Astrocyte (in vitro differentiated cells and primary cell): ENCODE measurements around the gene DNAJB12. TPM values are rescaled to one million over a fixed set of nuclear protein-coding genes. Genes with fewer than 3 reads are reported as not detected.
"Not testable (repeated sequence)": the region's sequence is repeated elsewhere in the genome, so short reads cannot be mapped to it uniquely, and the experiment has no call there.

ENCODE experiments used
- DNase-seq: peaks from one replicate; pipeline ENCODE4 v3.0.0-alpha.2; 2010; ENCODE audit warnings: low read depth
- FAIRE-seq: peaks from 2 replicates; lab custom pipeline; 2011; peaks lifted over from hg19 to GRCh38; lab: Jason Lieb, UNC
- H2AFZ ChIP-seq: 2 replicates; pipeline ENCODE4 v1.6.0; 2012; ENCODE audit warnings: low read depth, low read length, inconsistent platforms
- H3K27ac ChIP-seq: 2 replicates; pipeline ENCODE4 v1.5.1; 2011; ENCODE audit warnings: low read depth, low read length, inconsistent platforms
- H3K27me3 ChIP-seq: 2 replicates; pipeline ENCODE4 v1.6.0; 2011; ENCODE audit warnings: low read length, inconsistent platforms; ENCODE audit not compliant: insufficient read depth
- H3K36me3 ChIP-seq: 2 replicates; pipeline ENCODE4 v1.5.1; 2011; ENCODE audit warnings: low read length, inconsistent platforms; ENCODE audit not compliant: insufficient read depth
- H3K4me1 ChIP-seq: 2 replicates; pipeline ENCODE4 v1.5.1; 2011; ENCODE audit warnings: low read length, inconsistent platforms; ENCODE audit not compliant: insufficient read depth
- H3K4me2 ChIP-seq: 2 replicates; pipeline ENCODE4 v1.6.0; 2012; ENCODE audit warnings: low read length, inconsistent platforms
- H3K4me3 ChIP-seq: 2 replicates; pipeline ENCODE4 v1.5.1; 2011; ENCODE audit warnings: low read depth, mild to moderate bottlenecking, low read length, inconsistent platforms; ENCODE audit not compliant: insufficient read depth
- H3K79me2 ChIP-seq: 2 replicates; pipeline ENCODE4 v1.6.0; 2012; ENCODE audit warnings: mild to moderate bottlenecking, low read length, inconsistent platforms; ENCODE audit not compliant: insufficient read depth
- H3K9ac ChIP-seq: 2 replicates; pipeline ENCODE4 v1.6.0; 2012; ENCODE audit warnings: mild to moderate bottlenecking, low read length, inconsistent platforms
- H3K9me3 ChIP-seq: 2 replicates; pipeline ENCODE4 v1.5.1; 2012; ENCODE audit warnings: low read depth, mild to moderate bottlenecking, low read length, inconsistent platforms; ENCODE audit not compliant: insufficient read depth
- H4K20me1 ChIP-seq: 2 replicates; pipeline ENCODE4 v1.6.0; 2012; ENCODE audit warnings: low read length, inconsistent platforms; ENCODE audit not compliant: insufficient read depth
- H3K27ac Mint-ChIP-seq: one replicate; pipeline ENCODE4 v1.8.0; 2021; ENCODE audit warnings: mild to moderate bottlenecking, mixed read lengths; ENCODE audit not compliant: unreplicated experiment
- H3K27me3 Mint-ChIP-seq: one replicate; pipeline ENCODE4 v1.8.0; 2021; ENCODE audit warnings: low read depth, mixed read lengths; ENCODE audit not compliant: unreplicated experiment
- H3K36me3 Mint-ChIP-seq: one replicate; pipeline ENCODE4 v1.8.0; 2021; ENCODE audit warnings: low read depth, mixed read lengths; ENCODE audit not compliant: unreplicated experiment
- H3K4me1 Mint-ChIP-seq: one replicate; pipeline ENCODE4 v1.8.0; 2021; ENCODE audit warnings: low read depth, mixed read lengths; ENCODE audit not compliant: unreplicated experiment
- H3K4me3 Mint-ChIP-seq: one replicate; pipeline ENCODE4 v1.8.0; 2021; ENCODE audit warnings: mild to moderate bottlenecking, moderate library complexity, mixed read lengths; ENCODE audit not compliant: unreplicated experiment
- H3K9me3 Mint-ChIP-seq: one replicate; pipeline ENCODE4 v1.8.0; 2021; ENCODE audit warnings: mild to moderate bottlenecking, mixed read lengths; ENCODE audit not compliant: unreplicated experiment
- EZH2 ChIP-seq: IDR thresholded peaks from 2 replicates; pipeline ENCODE4 v1.6.1; 2012; ENCODE audit warnings: mild to moderate bottlenecking, low read length, inconsistent platforms; ENCODE audit not compliant: insufficient read depth
- total RNA-seq: library from RNA; stranded (reverse); gene quantifications from 2 replicates; pipeline ENCODE4 v1.2.1, GENCODE V29; 2021
- TF ChIP-seq, protein P1 (sequence below): IDR thresholded peaks from 2 replicates; pipeline ENCODE4 v1.5.1; 2011; ENCODE audit warnings: low read depth, mild to moderate bottlenecking, inconsistent platforms, low read length, moderate library complexity; ENCODE audit not compliant: insufficient read depth

The DNAJB12 gene
- total RNA-seq, 1 donor from 2014 or later: 24.3 TPM

GRCh38 chr10:72388062-72388461 lies 33.3 kb upstream of the DNAJB12 start:
- no peak for FAIRE-seq
- no peak for DNase-seq
- Mint-ChIP-seq H3K4me3 (no peak overlapping the region), H3K9me3 (peaks cover 2% of the 10 kb centered on the region), H3K27me3 (no peaks in the 10 kb centered on the region), H3K27ac (no peak overlapping the region), H3K4me1 (peaks cover 3% of the 10 kb centered on the region), H3K36me3 (peaks cover 4% of the 10 kb centered on the region)
- Histone ChIP-seq H4K20me1 (no peaks in the 10 kb centered on the region), H3K36me3 (no peaks in the 10 kb centered on the region), H2AFZ (no peak overlapping the region), H3K4me2 (no peak overlapping the region), H3K9ac (no peak overlapping the region), H3K4me1 (no peaks in the 10 kb centered on the region), H3K4me3 (no peak overlapping the region), H3K27me3 (no peaks in the 10 kb centered on the region), H3K79me2 (no peaks in the 10 kb centered on the region), H3K9me3 (no peaks in the 10 kb centered on the region), H3K27ac (no peak overlapping the region)
- TF ChIP-seq EZH2: no peak
- TF ChIP-seq, protein P1, sequence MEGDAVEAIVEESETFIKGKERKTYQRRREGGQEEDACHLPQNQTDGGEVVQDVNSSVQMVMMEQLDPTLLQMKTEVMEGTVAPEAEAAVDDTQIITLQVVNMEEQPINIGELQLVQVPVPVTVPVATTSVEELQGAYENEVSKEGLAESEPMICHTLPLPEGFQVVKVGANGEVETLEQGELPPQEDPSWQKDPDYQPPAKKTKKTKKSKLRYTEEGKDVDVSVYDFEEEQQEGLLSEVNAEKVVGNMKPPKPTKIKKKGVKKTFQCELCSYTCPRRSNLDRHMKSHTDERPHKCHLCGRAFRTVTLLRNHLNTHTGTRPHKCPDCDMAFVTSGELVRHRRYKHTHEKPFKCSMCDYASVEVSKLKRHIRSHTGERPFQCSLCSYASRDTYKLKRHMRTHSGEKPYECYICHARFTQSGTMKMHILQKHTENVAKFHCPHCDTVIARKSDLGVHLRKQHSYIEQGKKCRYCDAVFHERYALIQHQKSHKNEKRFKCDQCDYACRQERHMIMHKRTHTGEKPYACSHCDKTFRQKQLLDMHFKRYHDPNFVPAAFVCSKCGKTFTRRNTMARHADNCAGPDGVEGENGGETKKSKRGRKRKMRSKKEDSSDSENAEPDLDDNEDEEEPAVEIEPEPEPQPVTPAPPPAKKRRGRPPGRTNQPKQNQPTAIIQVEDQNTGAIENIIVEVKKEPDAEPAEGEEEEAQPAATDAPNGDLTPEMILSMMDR: no peak

GRCh38 chr10:72386916-72387586 lies 32.3 kb upstream of the DNAJB12 start:
- Histone ChIP-seq H4K20me1 (no peaks in the 10 kb centered on the region), H3K9me3 (no peaks in the 10 kb centered on the region), H3K27me3 (no peaks in the 10 kb centered on the region), H3K79me2 (no peaks in the 10 kb centered on the region), H2AFZ (no peak overlapping the region), H3K4me1 (no peaks in the 10 kb centered on the region), H3K4me3 (no peak overlapping the region), H3K4me2 (no peak overlapping the region), H3K27ac (no peak overlapping the region), H3K36me3 (no peaks in the 10 kb centered on the region), H3K9ac (no peak overlapping the region)
- Mint-ChIP-seq H3K27ac (no peak overlapping the region), H3K9me3 (no peaks in the 10 kb centered on the region), H3K4me3 (no peak overlapping the region), H3K27me3 (no peaks in the 10 kb centered on the region), H3K36me3 (no peaks in the 10 kb centered on the region), H3K4me1 (peaks cover 3% of the 10 kb centered on the region)
- DNase-seq: no peak
- peak; percentile 26 for FAIRE-seq
- no peak for TF ChIP-seq EZH2
- TF ChIP-seq, protein P1: no peak

- Mint-ChIP-seq H3K4me3 (no peak overlapping the region), H3K27me3 (no peaks in the 10 kb centered on the region), H3K9me3 (no peaks in the 10 kb centered on the region), H3K4me1 (peaks cover 3% of the 10 kb centered on the region), H3K27ac (no peak overlapping the region), H3K36me3 (no peaks in the 10 kb centered on the region)
- no peak overlapping the region for H3K4me2 ChIP-seq
- no peaks in the 10 kb centered on the region for H3K4me1 ChIP-seq
- no peaks in the 10 kb centered on the region for H4K20me1 ChIP-seq
- H3K27me3 ChIP-seq: no peaks in the 10 kb centered on the region
- TF ChIP-seq, protein P1: no peak
- no peak for TF ChIP-seq EZH2
- H3K36me3 ChIP-seq: no peaks in the 10 kb centered on the region
- DNase-seq (no peak), FAIRE-seq (no peak)
- no peak overlapping the region for H3K9ac ChIP-seq
- H3K4me3 ChIP-seq: no peak overlapping the region
- no peak overlapping the region for H3K27ac ChIP-seq
- no peaks in the 10 kb centered on the region for H3K79me2 ChIP-seq
- H2AFZ ChIP-seq: no peak overlapping the region
- H3K9me3 ChIP-seq: no peaks in the 10 kb centered on the region
Measured at GRCh38 chr10:72385724-72386123, 31.0 kb upstream of the DNAJB12 start.

GRCh38 chr10:72384982-72385381 lies 30.3 kb upstream of the DNAJB12 start:
- H3K27me3 Mint-ChIP-seq, H3K27ac Mint-ChIP-seq, H3K4me1 Mint-ChIP-seq, H3K36me3 ChIP-seq, H3K4me1 ChIP-seq, H3K36me3 Mint-ChIP-seq, H3K4me3 Mint-ChIP-seq, H3K79me2 ChIP-seq, H3K4me2 ChIP-seq, H2AFZ ChIP-seq, H3K9me3 ChIP-seq, H3K27ac ChIP-seq, H3K27me3 ChIP-seq, DNase-seq, FAIRE-seq, H3K9ac ChIP-seq, H3K4me3 ChIP-seq, H3K9me3 Mint-ChIP-seq, H4K20me1 ChIP-seq: not testable (repeated sequence)
